Liver (tissue), 9 donors: Measurements from ENCODE around the gene ENTHD1. TPM values are rescaled to one million over a fixed set of nuclear protein-coding genes. Genes with fewer than 3 reads are reported as not detected.

Experiments
- DNase-seq: peaks from one replicate; pipeline ENCODE4 v3.0.0-alpha.2; 2017; ENCODE audit warnings: low spot score
- H3K27ac ChIP-seq, 2 donors: one replicate each; pipeline ENCODE4 v1.7.0; 2013; ENCODE audit warnings: inconsistent platforms in 2 of 2, low read length in 2 of 2, control low read depth in 1 of 2, low read depth in 1 of 2, mild to moderate bottlenecking in 1 of 2
- H3K27me3 ChIP-seq, 4 donors: one replicate each; pipeline versions ENCODE4 v1.6.1 to v1.7.0; 2013; ENCODE audit warnings: low read length in 3 of 4, inconsistent platforms in 1 of 4, mild to moderate bottlenecking in 1 of 4, moderate library complexity in 1 of 4; ENCODE audit not compliant: control insufficient read depth in 4 of 4, insufficient read depth in 4 of 4
- H3K36me3 ChIP-seq, 4 donors: one replicate each; pipeline versions ENCODE4 v1.6.1 to v1.7.0; 2013; ENCODE audit warnings: low read length in 3 of 4, mild to moderate bottlenecking in 3 of 4, low read depth in 1 of 4, moderate library complexity in 1 of 4; ENCODE audit not compliant: control insufficient read depth in 4 of 4, insufficient read depth in 3 of 4
- H3K4me1 ChIP-seq, 4 donors: one replicate each; pipeline versions ENCODE4 v1.6.1 to v1.7.0; 2013; ENCODE audit warnings: low read length in 3 of 4, mild to moderate bottlenecking in 3 of 4, moderate library complexity in 1 of 4; ENCODE audit not compliant: control insufficient read depth in 4 of 4, insufficient read depth in 4 of 4
- H3K4me3 ChIP-seq, 3 donors: one replicate each; pipeline versions ENCODE4 v1.6.1 to v1.7.0; 2013; ENCODE audit warnings: low read length in 3 of 3, control low read depth in 1 of 3, low read depth in 1 of 3, mild to moderate bottlenecking in 1 of 3
- H3K9ac ChIP-seq, 2 donors: one replicate each; pipeline ENCODE4 v1.7.0; 2013; ENCODE audit warnings: low read length in 2 of 2, mild to moderate bottlenecking in 2 of 2, moderate library complexity in 2 of 2, control low read depth in 1 of 2, low read depth in 1 of 2
- H3K9me3 ChIP-seq, 4 donors: one replicate each; pipeline versions ENCODE4 v1.6.1 to v1.7.0; 2013; ENCODE audit warnings: low read length in 3 of 4; ENCODE audit not compliant: control insufficient read depth in 4 of 4
- EGR1 ChIP-seq, 2 donors: IDR thresholded peaks; 2 replicates each; pipeline ENCODE4 v1.6.1; 2016 to 2018; ENCODE audit warnings: antibody characterized with exemption in 2 of 2, low read depth in 2 of 2
- FOXA2 ChIP-seq: IDR thresholded peaks from 2 replicates; pipeline ENCODE4 v1.6.1; 2016; ENCODE audit warnings: antibody characterized with exemption
- GABPA ChIP-seq, 2 donors: IDR thresholded peaks in 1 of 2; conservative IDR thresholded peaks in 1 of 2; 2 replicates each; pipeline ENCODE4 v1.6.1; 2016; ENCODE audit warnings: antibody characterized with exemption in 2 of 2, mild to moderate bottlenecking in 1 of 2, moderate library complexity in 1 of 2
- HNF4A ChIP-seq, 2 donors: conservative IDR thresholded peaks; 2 replicates each; pipeline ENCODE4 v1.6.1; 2016; ENCODE audit warnings: antibody characterized with exemption in 2 of 2, mild to moderate bottlenecking in 2 of 2
- HNF4G ChIP-seq: IDR thresholded peaks from 2 replicates; pipeline ENCODE4 v1.6.1; 2016; ENCODE audit warnings: antibody characterized with exemption
- JUND ChIP-seq, 2 donors: IDR thresholded peaks; 2 replicates each; pipeline ENCODE4 v1.6.1; 2016; ENCODE audit warnings: antibody characterized with exemption in 2 of 2
- NR2F2 ChIP-seq: IDR thresholded peaks from 2 replicates; pipeline ENCODE4 v1.6.1; 2016; ENCODE audit warnings: antibody characterized with exemption
- RAD21 ChIP-seq, 2 donors: IDR thresholded peaks; 2 replicates each; pipeline ENCODE4 v1.6.1; 2016; ENCODE audit warnings: antibody characterized with exemption in 2 of 2, mild to moderate bottlenecking in 2 of 2
- RXRA ChIP-seq, 2 donors: IDR thresholded peaks; 2 replicates each; pipeline ENCODE4 v1.6.1; 2017 to 2018; ENCODE audit warnings: antibody characterized with exemption in 2 of 2, mild to moderate bottlenecking in 1 of 2
- SP1 ChIP-seq: IDR thresholded peaks from 2 replicates; pipeline ENCODE4 v1.6.1; 2018; ENCODE audit warnings: antibody characterized with exemption, mild to moderate bottlenecking
- TAF1 ChIP-seq: conservative IDR thresholded peaks from 2 replicates; pipeline ENCODE4 v1.6.1; 2016; ENCODE audit warnings: antibody characterized with exemption, mild to moderate bottlenecking
- YY1 ChIP-seq: IDR thresholded peaks from 2 replicates; pipeline ENCODE4 v1.6.1; 2016; ENCODE audit warnings: antibody characterized with exemption, mild to moderate bottlenecking
- WGBS: extraction: QIAGEN DNeasy Blood & Tissue Kit; methylation state at CpG from one replicate; pipeline ENCODE4 v1.1.7; 2013; 5-methylcytosine and 5-hydroxymethylcytosine counted together
- polyA plus RNA-seq, 2 donors: library from polyadenylated mRNA; stranded (reverse) in 1 of 2; unstranded in 1 of 2; fragments of 200-250 nt in 1 of 2; fragments of >200 nt in 1 of 2; fragmentation: Nextera tagmentation in 1 of 2; extraction: Ambion mirVana in 1 of 2; gene quantifications; one replicate each; pipeline versions ENCODE4 v1.2.1 to v1.2.3, GENCODE V29; 2013 to 2015
- total RNA-seq, 2 donors: library from RNA; depleted of rRNA; stranded (reverse); fragments of >200 nt; gene quantifications; one replicate each; pipeline ENCODE4 v1.2.3, GENCODE V29; 2014
- TF ChIP-seq, protein P1 (sequence below): IDR thresholded peaks from 2 replicates; pipeline ENCODE4 v1.6.1; 2016; ENCODE audit warnings: antibody characterized with exemption
- TF ChIP-seq, protein P2 (sequence below): IDR thresholded peaks from 2 replicates; pipeline ENCODE4 v1.6.1; 2016; ENCODE audit warnings: antibody characterized with exemption
- TF ChIP-seq, protein P3 (sequence below): fragments of 150-350 bp; IDR thresholded peaks from 2 replicates; pipeline ENCODE4 v1.5.1; 2017; ENCODE audit warnings: improper control_type of control experiment, low read depth, low read length; ENCODE audit not compliant: missing input control
- TF ChIP-seq, protein P4 (sequence below): IDR thresholded peaks from 2 replicates; pipeline ENCODE4 v1.6.1; 2016; ENCODE audit warnings: antibody characterized with exemption
- donor health status: healthy.
- donor health status: healthy.
- donor health status: healthy.
- donor health status: healthy.
- donor health status: healthy.

The ENTHD1 gene
- total and polyA plus RNA-seq, 4 donors, result not detected

DNA sequence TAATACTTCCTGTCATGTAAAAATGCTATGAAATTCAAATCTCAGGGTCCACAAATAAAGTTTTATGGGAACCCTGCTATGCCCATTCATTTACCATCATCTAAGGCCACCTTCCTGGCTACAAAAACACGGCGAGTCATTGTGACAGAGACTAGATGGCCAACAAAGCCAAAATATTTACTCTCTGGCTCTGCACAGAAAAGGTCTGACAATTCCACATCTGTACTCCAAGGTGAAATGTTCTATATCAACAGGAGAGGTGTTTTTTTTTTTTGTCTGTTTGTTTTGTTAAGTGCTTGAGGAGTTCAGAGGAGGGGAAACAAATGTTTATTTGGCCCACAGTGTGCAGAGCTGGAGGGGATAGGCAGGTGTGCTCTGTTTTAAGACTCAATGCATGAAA, 48.0 kb upstream of the ENTHD1 start (continued):
- no peak for TF ChIP-seq NR2F2
- no peak for TF ChIP-seq TAF1
- TF ChIP-seq JUND (IDR thresholded peaks at IDR 0.05), result no peak
- TF ChIP-seq, protein P1, sequence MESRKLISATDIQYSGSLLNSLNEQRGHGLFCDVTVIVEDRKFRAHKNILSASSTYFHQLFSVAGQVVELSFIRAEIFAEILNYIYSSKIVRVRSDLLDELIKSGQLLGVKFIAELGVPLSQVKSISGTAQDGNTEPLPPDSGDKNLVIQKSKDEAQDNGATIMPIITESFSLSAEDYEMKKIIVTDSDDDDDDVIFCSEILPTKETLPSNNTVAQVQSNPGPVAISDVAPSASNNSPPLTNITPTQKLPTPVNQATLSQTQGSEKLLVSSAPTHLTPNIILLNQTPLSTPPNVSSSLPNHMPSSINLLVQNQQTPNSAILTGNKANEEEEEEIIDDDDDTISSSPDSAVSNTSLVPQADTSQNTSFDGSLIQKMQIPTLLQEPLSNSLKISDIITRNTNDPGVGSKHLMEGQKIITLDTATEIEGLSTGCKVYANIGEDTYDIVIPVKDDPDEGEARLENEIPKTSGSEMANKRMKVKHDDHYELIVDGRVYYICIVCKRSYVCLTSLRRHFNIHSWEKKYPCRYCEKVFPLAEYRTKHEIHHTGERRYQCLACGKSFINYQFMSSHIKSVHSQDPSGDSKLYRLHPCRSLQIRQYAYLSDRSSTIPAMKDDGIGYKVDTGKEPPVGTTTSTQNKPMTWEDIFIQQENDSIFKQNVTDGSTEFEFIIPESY, result no peak
- no peak for TF ChIP-seq SP1
- no peak for TF ChIP-seq HNF4A (conservative IDR thresholded peaks at IDR 0.05)
- no peak for TF ChIP-seq RXRA (IDR thresholded peaks at IDR 0.05)

DNA sequence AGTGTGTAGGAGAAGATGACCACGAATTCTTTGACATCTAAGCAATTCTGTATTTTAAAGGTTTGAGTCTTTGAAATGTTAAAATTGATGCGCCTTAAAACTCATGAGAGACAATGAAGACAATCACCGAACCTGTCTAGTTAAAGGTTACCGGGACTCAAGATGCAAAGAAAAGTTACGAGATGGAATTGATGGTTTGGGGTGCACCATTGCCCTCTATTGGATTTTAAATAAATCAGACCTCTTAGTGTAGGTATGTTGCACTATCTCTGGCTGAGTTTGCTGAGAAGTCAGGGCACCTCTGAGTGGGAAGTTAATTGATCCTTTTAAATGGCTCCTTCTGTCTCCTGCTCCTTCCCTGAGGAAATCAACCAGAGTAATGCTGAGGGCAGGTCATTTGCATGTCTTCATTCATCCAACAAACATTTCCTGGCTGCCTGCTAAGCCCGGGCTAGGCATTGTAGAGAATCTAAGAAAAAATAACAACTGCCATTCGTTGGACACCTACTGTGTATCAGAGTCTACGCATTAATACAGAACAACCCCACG, 47.3 kb upstream of the ENTHD1 start:
- H3K9ac ChIP-seq, result no peak overlapping the region
- H3K4me3 ChIP-seq, result no peak overlapping the region
- H3K27ac ChIP-seq, result no peak overlapping the region
- 73% methylated on average over 9 of the region's 9 CpGs for WGBS
- H3K9me3 ChIP-seq, result no peaks in the 10 kb centered on the region
- TF ChIP-seq, protein P2, sequence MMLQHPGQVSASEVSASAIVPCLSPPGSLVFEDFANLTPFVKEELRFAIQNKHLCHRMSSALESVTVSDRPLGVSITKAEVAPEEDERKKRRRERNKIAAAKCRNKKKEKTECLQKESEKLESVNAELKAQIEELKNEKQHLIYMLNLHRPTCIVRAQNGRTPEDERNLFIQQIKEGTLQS, result no peak
- TF ChIP-seq FOXA2 (no peak), SP1 (no peak)
- TF ChIP-seq, protein P3, sequence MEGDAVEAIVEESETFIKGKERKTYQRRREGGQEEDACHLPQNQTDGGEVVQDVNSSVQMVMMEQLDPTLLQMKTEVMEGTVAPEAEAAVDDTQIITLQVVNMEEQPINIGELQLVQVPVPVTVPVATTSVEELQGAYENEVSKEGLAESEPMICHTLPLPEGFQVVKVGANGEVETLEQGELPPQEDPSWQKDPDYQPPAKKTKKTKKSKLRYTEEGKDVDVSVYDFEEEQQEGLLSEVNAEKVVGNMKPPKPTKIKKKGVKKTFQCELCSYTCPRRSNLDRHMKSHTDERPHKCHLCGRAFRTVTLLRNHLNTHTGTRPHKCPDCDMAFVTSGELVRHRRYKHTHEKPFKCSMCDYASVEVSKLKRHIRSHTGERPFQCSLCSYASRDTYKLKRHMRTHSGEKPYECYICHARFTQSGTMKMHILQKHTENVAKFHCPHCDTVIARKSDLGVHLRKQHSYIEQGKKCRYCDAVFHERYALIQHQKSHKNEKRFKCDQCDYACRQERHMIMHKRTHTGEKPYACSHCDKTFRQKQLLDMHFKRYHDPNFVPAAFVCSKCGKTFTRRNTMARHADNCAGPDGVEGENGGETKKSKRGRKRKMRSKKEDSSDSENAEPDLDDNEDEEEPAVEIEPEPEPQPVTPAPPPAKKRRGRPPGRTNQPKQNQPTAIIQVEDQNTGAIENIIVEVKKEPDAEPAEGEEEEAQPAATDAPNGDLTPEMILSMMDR, result no peak
- no peaks in the 10 kb centered on the region for H3K4me1 ChIP-seq
- no peak for DNase-seq
- no peaks in the 10 kb centered on the region for H3K36me3 ChIP-seq
- H3K27me3 ChIP-seq, result peaks cover 0 to 2% (median 0%) of the 10 kb centered on the region in 4 donors

DNA sequence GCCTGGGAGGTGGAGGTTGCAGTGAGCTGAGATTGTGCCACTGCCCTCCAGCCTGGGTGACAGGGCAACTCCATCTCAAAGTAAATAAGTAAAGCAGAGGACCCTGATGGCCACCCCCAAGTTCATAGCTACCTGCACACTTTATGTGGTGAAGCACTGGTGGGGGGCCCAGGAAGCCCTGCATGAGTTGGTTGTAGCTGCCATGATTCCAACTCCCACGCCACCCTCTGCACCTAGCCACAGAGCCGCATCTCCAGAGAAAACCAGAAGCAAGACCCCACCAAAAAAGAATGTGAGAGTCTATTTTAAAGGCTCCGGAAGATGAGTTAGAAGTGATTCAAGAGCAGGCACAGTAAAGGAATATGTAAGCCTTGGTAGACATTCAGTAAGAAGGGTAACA, 46.3 kb upstream of the ENTHD1 start:
- TF ChIP-seq, protein P2, result no peak
- TF ChIP-seq SP1 (no peak), HNF4G (no peak), TAF1 (no peak), GABPA (IDR thresholded peaks at IDR 0.05 in 1 of 2, conservative IDR thresholded peaks at IDR 0.05 in 1 of 2) (no peak), JUND (IDR thresholded peaks at IDR 0.05) (no peak), RAD21 (IDR thresholded peaks at IDR 0.05) (no peak), EGR1 (IDR thresholded peaks at IDR 0.05; ENCODE audit: low read depth in 2 of 2) (no peak), RXRA (IDR thresholded peaks at IDR 0.05) (no peak), HNF4A (conservative IDR thresholded peaks at IDR 0.05) (no peak), YY1 (no peak)
- TF ChIP-seq, protein P3, result no peak
- TF ChIP-seq, protein P4, sequence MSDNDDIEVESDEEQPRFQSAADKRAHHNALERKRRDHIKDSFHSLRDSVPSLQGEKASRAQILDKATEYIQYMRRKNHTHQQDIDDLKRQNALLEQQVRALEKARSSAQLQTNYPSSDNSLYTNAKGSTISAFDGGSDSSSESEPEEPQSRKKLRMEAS, result no peak
- WGBS, result 98% methylated on average over 3 of the region's 3 CpGs
- Histone ChIP-seq H3K9me3 (no peaks in the 10 kb centered on the region), H3K27ac (no peak overlapping the region), H3K9ac (no peak overlapping the region), H3K27me3 (peaks cover 0 to 2% (median 0%) of the 10 kb centered on the region in 4 donors), H3K4me3 (no peak overlapping the region), H3K4me1 (no peaks in the 10 kb centered on the region), H3K36me3 (no peaks in the 10 kb centered on the region)
- DNase-seq, result no peak
